ENCODE measurements around the gene MRGPRX2. TPM values are rescaled to one million over a fixed set of nuclear protein-coding genes. Genes with fewer than 3 reads are reported as not detected.

MRGPRX2 gene
- total and polyA plus RNA-seq, 10 of the 15 experiments (the other 5 are each of a cell fraction or from before 2014, with no cell fraction given): 0.03 to 0.11 TPM; not detected in 8

GRCh38 chr11:19072464-19072863 lies 11.9 kb upstream of the MRGPRX2 start:
- intact Hi-C loops (cut with micrococcal nuclease; ENCODE audit: unreplicated experiment): loop anchor here (5.0 to 10.0 kb wide), 3 partner anchors 185 to 832 kb away; no protein-coding TSS in a partner anchor
- peaks cover 2% of the 10 kb centered on the region; the same call in 1 of the 2 replicates for H4K20me1 ChIP-seq (ENCODE audit: control insufficient read depth, insufficient read depth)
- ChIA-PET RAD21 (ENCODE audit: unreplicated experiment) (no interaction called here), POLR2A (no interaction called here), CTCF (interaction anchor here (0.6 to 5.8 kb wide), 6 partner anchors 8 to 481 kb away, joined by 3 to 77 read pairs (median 10); no protein-coding TSS in a partner anchor), SMC1A (ENCODE audit: uncharacterized antibody, unreplicated experiment) (interaction anchor here (2.4 kb wide), 1 partner anchor 187 kb away, joined by 8 read pairs; no protein-coding TSS in a partner anchor)
- BruUV-seq (replicated peaks): no TSS peak
- H3K27me3 ChIP-seq (replicated peaks in 1 of 2; ENCODE audit: control insufficient read depth in 2 of 2, insufficient read depth in 2 of 2, low read length in 1 of 2): peaks cover 0 to 2% of the 10 kb centered on the region in 2 experiments; a peak in 2 of 4 replicates
- DNase-seq (ENCODE audit: low read depth, low spot score) (no peak), ATAC-seq (no peak), FAIRE-seq (no peak)
- no peak overlapping the region for H3K4me2 ChIP-seq (ENCODE audit: control insufficient read depth, insufficient read depth)
- H3K36me3 ChIP-seq (ENCODE audit: control insufficient read depth in 2 of 2, insufficient read depth in 2 of 2, low read length in 1 of 2): no peaks in the 10 kb centered on the region
- H3K4me1 ChIP-seq (ENCODE audit: control insufficient read depth, insufficient read depth, low read length): no peaks in the 10 kb centered on the region
- in situ Hi-C loops (cut with MboI): loop anchor here (5.0 to 10.0 kb wide), 2 partner anchors 485 to 832 kb away; no protein-coding TSS in a partner anchor
- 51% methylated on average over 5 of the region's 5 CpGs for WGBS (ENCODE audit: insufficient coverage, insufficient replicate concordance, low lambda C conversion rate, missing lambda C conversion rate)
- H3K79me2 ChIP-seq (ENCODE audit: control insufficient read depth, insufficient read depth, low read length): no peaks in the 10 kb centered on the region
- H3K4me3 ChIP-seq: no peak overlapping the region
- no peaks in the 10 kb centered on the region for H3K9me3 ChIP-seq (replicated peaks; ENCODE audit: control insufficient read depth, insufficient read depth, low read length)
- no peak overlapping the region for H2AFZ ChIP-seq (ENCODE audit: control insufficient read depth, low read depth, low read length)
- no peak overlapping the region for H3K9ac ChIP-seq (ENCODE audit: control insufficient read depth, insufficient read depth, low read length)
- H3K27ac ChIP-seq (ENCODE audit: control insufficient read depth, insufficient read depth): no peak overlapping the region
- TF ChIP-seq POLR2AphosphoS5 (IDR thresholded peaks at IDR 0.05; ENCODE audit: low read length) (no peak), SMARCA5 (IDR thresholded peaks at IDR 0.05) (no peak), RCOR1 (conservative IDR thresholded peaks at IDR 0.05; ENCODE audit: low read depth, low read length) (no peak), STAT1 (conservative IDR thresholded peaks at IDR 0.05) (no peak), LARP7 (IDR thresholded peaks at IDR 0.05) (no peak), NRF1 (conservative IDR thresholded peaks at IDR 0.05; ENCODE audit: low read depth, low read length) (no peak), PBX3 (IDR thresholded peaks at IDR 0.05; ENCODE audit: insufficient replicate concordance, low read depth, low read length) (no peak), USF2 (IDR thresholded peaks at IDR 0.05; ENCODE audit: borderline replicate concordance, low read depth, low read length) (no peak), BCL3 (IDR thresholded peaks at IDR 0.05; ENCODE audit: borderline replicate concordance, insufficient read depth, low read depth, low read length, poor library complexity, severe bottlenecking) (no peak), FOS (IDR thresholded peaks at IDR 0.05; ENCODE audit: borderline replicate concordance, extremely low read depth, insufficient read length) (no peak), JUNB (IDR thresholded peaks at IDR 0.05) (no peak), EGR1 (IDR thresholded peaks at IDR 0.05; ENCODE audit: borderline replicate concordance in 1 of 2, low read depth in 2 of 2, low read length in 2 of 2) (no peak), NFYA (IDR thresholded peaks at IDR 0.05; ENCODE audit: borderline replicate concordance, low read depth, low read length) (no peak), SMC3 (IDR thresholded peaks at IDR 0.05; ENCODE audit: borderline replicate concordance, low read length) (no peak), E2F4 (IDR thresholded peaks at IDR 0.05; ENCODE audit: low read depth, low read length) (no peak), ZNF622 (IDR thresholded peaks at IDR 0.05) (no peak), IRF3 (IDR thresholded peaks at IDR 0.05) (no peak)

Data from GM12878 (cell line).